GM12892 (cell line): Measurements from ENCODE around the gene BCAR1.

Experiments used
- POLR2A ChIP-seq: IDR thresholded peaks from 2 replicates; pipeline ENCODE4 v1.6.1; 2011; ENCODE audit warnings: low read depth, low read length, control low read depth
- POLR2AphosphoS5 ChIP-seq: IDR thresholded peaks from 2 replicates; pipeline ENCODE4 v1.6.1; 2011; ENCODE audit warnings: low read depth, low read length, control low read depth

- TF ChIP-seq POLR2AphosphoS5 (no peak), POLR2A (no peak)
Measured at GRCh38 chr16:75218256-75219076, 33.0 kb downstream of the BCAR1 start, which contains the start of gene CTRB1.
